ENCODE results near the gene CNPY2. TPM values are rescaled to one million over a fixed set of nuclear protein-coding genes. Genes with fewer than 3 reads are reported as not detected.

CNPY2 gene
- 77.7 and 92.1 TPM in 2 replicates for total RNA-seq

DNA sequence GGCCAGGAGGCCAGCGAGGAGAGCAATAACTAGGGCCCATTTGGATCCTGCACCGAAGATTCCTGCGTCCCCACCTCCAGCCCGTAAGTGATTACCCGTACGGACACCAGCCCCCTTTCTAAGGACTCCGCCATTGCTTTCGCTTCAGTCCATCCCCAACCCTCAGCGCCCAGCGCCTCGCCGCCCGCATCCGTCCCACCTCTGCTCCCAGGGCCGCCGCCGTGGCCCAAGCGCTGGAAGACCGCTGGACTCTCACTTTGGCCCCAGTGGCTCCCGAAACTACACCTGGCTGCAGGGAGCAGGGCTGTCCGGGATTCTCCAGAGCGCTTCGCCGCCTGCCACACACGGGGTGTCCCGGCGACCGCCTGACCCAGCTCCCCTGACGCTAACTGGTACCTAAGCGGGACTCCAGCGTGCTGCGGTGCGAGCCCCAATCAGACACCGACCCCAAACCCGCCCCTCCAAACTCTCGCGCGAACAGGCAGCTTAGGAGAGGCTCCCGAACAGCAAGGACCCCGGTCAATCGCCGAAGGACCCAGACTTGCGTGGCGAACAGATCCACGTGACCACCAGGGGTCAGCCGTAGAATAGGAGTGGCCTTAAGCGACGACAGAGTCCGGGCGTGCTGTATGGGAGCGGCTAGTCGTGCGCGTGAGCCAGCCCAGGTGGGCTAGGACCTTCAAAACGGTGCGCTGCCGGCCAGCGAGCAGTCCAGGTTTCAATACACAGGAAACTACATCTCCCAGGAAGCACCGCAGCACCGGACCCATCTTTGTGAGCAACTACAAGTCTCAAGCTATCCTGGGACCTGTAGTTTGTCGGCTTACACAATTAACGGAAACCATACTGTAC is at the start of gene CNPY2:
Gene CNPY2, minus strand, starts transcription at position 367 of the 852 bp plus-strand sequence. CDS start 771 bp downstream, outside the sequence.

GRCh38 chr12:56362130-56363059 is 46.6 kb upstream of the CNPY2 start, which contains the start of gene APOF:
APOF (minus strand) TSS chr12:56362857; CDS start chr12:56362745, 112 bp downstream.

DNA sequence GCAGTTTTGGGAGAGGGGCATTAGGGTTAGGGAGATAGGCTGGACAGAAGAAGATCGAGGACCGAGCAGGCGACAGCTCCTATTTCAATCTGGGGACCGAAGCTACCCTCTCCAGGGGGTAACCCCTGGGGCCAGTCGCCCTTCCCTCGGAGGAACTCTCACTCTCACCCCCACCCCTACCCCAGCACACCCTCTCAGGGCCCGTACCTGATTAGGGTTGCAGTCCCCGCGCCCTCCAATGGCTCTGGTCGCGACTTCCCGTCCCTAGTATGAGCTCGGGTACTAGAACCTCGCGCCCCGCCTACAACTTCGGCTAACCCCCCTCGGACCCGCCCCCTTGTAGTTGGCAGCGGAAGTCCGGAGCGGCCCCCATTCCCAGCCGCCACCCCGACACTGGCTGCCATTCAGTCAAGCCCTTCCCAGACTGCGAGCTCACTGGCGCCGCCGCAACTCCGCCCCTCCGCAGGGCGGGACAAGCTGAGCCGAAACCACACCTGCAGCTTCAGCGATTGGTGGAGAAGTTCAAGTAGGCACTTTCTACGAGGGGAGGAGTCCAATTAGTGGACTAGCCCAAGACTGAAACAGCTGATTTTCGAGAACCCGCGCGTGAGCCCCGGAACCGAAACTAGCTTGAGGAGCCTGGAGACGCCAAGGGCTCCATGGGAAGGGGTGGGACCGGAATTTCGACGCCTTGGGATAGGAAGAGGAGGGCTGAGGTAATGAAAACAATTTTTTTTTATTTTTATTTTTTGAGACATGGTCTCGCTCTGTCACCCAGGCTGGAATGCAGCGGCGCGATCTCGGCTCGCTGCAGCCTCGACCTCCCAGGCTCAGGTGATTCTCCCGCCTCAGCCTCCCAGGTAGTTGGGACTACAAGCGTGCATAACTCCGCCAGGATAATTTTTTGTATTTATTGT is 44.3 kb upstream of the CNPY2 start, which contains the start of gene STAT2:
Gene STAT2, minus strand, starts transcription at position 257 of the 917 bp plus-strand sequence. CDS start 3,536 bp downstream, outside the sequence.

DNA sequence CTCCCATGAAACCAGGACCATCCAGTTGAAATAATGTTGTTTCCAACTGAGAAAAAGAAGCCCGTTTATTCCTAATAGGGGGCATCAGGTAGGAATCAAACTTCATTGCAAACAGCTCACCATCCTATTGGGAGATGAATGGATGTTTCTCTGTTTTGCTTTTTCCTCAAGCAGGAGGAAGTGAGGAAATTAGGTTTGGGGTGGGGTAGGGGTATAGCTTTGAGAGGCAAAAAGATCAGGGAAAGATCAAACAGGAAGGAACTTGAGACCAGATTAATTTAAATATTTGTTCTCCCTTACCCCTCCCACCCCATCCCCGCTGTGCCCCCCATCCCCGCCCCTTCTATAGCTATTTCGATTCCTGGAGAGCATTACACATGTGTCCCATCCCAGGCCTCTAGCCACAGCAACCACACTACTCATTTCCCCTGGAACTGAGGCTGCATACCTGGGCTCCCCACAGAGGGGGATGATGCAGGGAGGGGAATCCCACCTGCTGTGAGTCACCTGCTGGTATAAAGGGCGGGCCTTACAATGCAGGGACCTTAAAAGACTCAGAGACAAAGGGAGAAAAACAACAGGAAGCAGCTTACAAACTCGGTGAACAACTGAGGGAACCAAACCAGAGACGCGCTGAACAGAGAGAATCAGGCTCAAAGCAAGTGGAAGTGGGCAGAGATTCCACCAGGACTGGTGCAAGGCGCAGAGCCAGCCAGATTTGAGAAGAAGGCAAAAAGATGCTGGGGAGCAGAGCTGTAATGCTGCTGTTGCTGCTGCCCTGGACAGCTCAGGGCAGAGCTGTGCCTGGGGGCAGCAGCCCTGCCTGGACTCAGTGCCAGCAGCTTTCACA is 22.7 kb upstream of the CNPY2 start, which contains the start of gene IL23A:
Gene IL23A, plus strand, starts transcription at position 577 of the 850 bp plus-strand sequence. Its CDS starts 161 bp downstream, at position 738.

GRCh38 chr12:56333679-56334489 is 18.1 kb upstream of the CNPY2 start, which contains the start of gene PAN2:
PAN2 (minus strand) TSS chr12:56334000; CDS start chr12:56333094, 906 bp downstream.

DNA sequence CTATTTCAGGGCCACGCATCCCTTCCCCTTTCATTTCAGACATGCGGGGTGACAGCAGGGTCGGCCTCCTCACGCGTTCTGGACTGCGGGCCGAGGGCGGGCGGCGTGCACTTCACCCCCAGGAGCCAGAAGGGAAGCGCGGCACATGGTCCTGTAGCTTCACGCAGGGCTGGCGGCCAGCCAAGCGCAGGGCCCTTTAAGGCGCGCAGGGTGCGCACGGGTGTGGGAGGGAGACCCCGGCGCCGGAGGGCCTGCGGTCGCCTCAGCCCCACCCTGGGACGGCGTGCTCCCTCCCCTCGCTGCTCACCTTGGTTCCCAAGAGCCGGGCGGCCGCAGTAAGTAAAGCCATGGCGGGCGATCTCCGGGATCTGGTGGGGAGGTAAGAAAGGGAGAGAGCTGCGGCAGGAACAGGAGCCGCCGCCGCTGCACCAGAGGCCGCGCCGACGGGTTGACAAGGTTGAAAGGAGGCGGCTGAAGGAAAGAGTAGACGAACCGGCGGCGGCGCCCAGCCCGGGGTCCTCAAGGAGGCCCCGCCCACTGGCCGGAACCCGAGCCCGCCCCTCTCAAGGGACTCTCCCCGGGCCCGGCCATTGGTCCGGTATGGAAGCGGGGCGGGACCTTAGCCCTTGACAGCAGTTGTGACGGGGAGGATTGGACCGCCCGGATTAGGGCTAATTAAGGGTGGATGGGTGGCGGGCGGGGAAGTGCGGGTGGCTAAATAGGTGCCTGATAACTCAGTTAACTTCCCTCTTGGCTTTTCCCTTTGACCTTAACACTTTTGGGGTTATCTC is 15.7 kb downstream of the CNPY2 start, which contains the start of gene CS:
Gene CS, minus strand, starts transcription at position 478 of the 791 bp plus-strand sequence. Its CDS starts 129 bp downstream, at position 349.

DNA sequence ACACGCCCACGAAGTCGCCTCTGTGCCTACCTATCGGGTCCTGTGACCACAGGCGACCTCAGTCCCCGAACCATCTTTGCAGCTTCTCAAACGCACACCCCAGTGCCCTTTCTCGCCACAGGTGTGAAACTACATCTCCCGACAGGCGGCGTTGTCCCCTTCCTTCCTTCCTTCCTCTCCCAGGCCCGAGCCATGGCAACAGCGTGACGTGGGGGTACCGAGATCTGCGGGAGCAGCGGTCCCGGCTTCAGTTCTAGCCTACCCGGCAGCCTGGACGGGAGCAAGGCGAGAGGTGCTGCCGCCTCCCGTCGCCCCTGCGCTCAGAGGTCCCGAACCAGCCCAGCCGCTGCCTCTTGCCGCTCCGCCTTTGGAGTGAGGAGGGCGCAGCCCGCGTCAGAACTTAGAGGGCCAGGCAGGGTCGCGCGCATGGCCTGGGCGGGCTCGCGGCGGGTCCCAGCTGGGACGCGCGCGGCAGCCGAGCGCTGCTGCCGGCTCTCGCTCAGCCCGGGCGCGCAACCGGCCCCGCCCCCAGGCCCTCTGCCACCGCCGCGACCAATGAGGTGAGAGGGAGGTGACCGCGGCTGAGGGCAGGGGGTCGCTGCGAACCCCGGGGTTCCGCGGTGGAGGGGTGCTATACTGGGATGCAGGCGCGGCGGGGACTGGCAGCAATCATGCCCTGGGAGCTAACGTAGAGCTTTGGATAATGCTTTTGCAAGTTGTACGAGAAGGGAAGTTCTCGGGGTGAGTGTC is 48.9 kb downstream of the CNPY2 start, which contains the start of gene COQ10A:
Gene COQ10A, plus strand, starts transcription at position 250 of the 750 bp plus-strand sequence. Its CDS starts 177 bp downstream, at position 427.

Other genes with a start within 250 kb of the CNPY2 start
- gene ERBB3, start 235.8 kb downstream of the CNPY2 start, total RNA-seq: 1.9 and 4.2 TPM in 2 replicates
- gene PA2G4, start 211.4 kb downstream of the CNPY2 start, total RNA-seq: 69.7 and 70.5 TPM in 2 replicates
- 4,540 and 5,963 TPM in 2 replicates for gene RPL41, start 199.4 kb downstream of the CNPY2 start, total RNA-seq
- gene ZC3H10, start 197.7 kb downstream of the CNPY2 start, total RNA-seq: 2.2 and 3.4 TPM in 2 replicates
- 104 and 207 TPM in 2 replicates for gene ESYT1, start 187.7 kb downstream of the CNPY2 start, total RNA-seq
- 68.7 and 103 TPM in 2 replicates for gene MYL6B, start 163.4 kb downstream of the CNPY2 start, total RNA-seq
- gene MYL6, start 157.6 kb downstream of the CNPY2 start, total RNA-seq: 1,218 and 3,228 TPM in 2 replicates
- 30.8 and 40.4 TPM in 2 replicates for gene SMARCC2, start 126.5 kb downstream of the CNPY2 start, total RNA-seq
- 69.4 and 113 TPM in 2 replicates for gene RNF41, start 94.1 kb downstream of the CNPY2 start, total RNA-seq
- 29.3 and 31.5 TPM in 2 replicates for gene NABP2, start 91.6 kb downstream of the CNPY2 start, total RNA-seq
- gene SLC39A5, start 85.9 kb downstream of the CNPY2 start, total RNA-seq: not detected in 2 replicates
- 15.3 and 23.5 TPM in 2 replicates for gene ANKRD52, start 57.6 kb downstream of the CNPY2 start, total RNA-seq
- gene COQ10A, start 49.0 kb downstream of the CNPY2 start, total RNA-seq: 12.5 and 13.9 TPM in 2 replicates
- gene CS, start 15.7 kb downstream of the CNPY2 start, total RNA-seq: 75.0 and 76.6 TPM in 2 replicates
- 14.1 and 19.2 TPM in 2 replicates for gene PAN2, start 18.0 kb upstream of the CNPY2 start, total RNA-seq
- gene IL23A, start 22.9 kb upstream of the CNPY2 start, total RNA-seq: not detected in 2 replicates
- 128 and 161 TPM in 2 replicates for gene STAT2, start 44.1 kb upstream of the CNPY2 start, total RNA-seq
- not detected in 2 replicates for gene APOF, start 46.9 kb upstream of the CNPY2 start, total RNA-seq
- gene TIMELESS, start 133.4 kb upstream of the CNPY2 start, total RNA-seq: 2.5 and 6.8 TPM in 2 replicates
- gene MIP, start 138.7 kb upstream of the CNPY2 start, total RNA-seq: not detected in 2 replicates
- 0.51 and 1.3 TPM in 2 replicates for gene SPRYD4, start 152.6 kb upstream of the CNPY2 start, total RNA-seq
- not detected in 2 replicates for gene GLS2, start 172.2 kb upstream of the CNPY2 start, total RNA-seq
- 12.6 and 15.2 TPM in 2 replicates for gene RBMS2, start 205.8 kb upstream of the CNPY2 start, total RNA-seq

Measured in pericardium fibroblast (primary cell).